ENCODE results near the gene MDFIC2. TPM values are rescaled to one million over a fixed set of nuclear protein-coding genes. Genes with fewer than 3 reads are reported as not detected.
"Not testable (repeated sequence)": the region's sequence is repeated elsewhere in the genome, so short reads cannot be mapped to it uniquely, and the experiment has no call there.

The MDFIC2 gene
- total RNA-seq (2014; rRNA removed; shearing (Covaris generic)) = not detected in 2 replicates

GRCh38 chr3:70312336-70312735, at the start of gene MDFIC2:
Gene MDFIC2, minus strand, starts transcription at chr3:70312638. Its CDS starts 665 bp downstream, at chr3:70311973.
- no peak for DNase-seq (ENCODE audit: low read depth)

- DNase-seq (ENCODE audit: low read depth) = peak; percentile 13
Observed at GRCh38 chr3:70360979-70361760, 48.7 kb upstream of the MDFIC2 start.

GRCh38 chr3:70359711-70360110, 47.3 kb upstream of the MDFIC2 start:
- DNase-seq (ENCODE audit: low read depth) = no peak

- DNase-seq (ENCODE audit: low read depth) = peak; percentile 18
Observed at GRCh38 chr3:70358978-70359580, 46.6 kb upstream of the MDFIC2 start.

GRCh38 chr3:70352215-70352614, 39.8 kb upstream of the MDFIC2 start:
- no peak for DNase-seq (ENCODE audit: low read depth)

- DNase-seq (ENCODE audit: low read depth) = no peak
Observed at GRCh38 chr3:70342149-70342548, 29.7 kb upstream of the MDFIC2 start.

GRCh38 chr3:70336885-70337284, 24.4 kb upstream of the MDFIC2 start:
- DNase-seq (ENCODE audit: low read depth) = not testable (repeated sequence)

- DNase-seq (ENCODE audit: low read depth) = no peak
Observed at GRCh38 chr3:70333080-70333479, 20.6 kb upstream of the MDFIC2 start.

- DNase-seq (ENCODE audit: low read depth) = no peak
Observed at GRCh38 chr3:70315021-70315420, 2.6 kb upstream of the MDFIC2 start.

GRCh38 chr3:70310809-70311208, 1.6 kb downstream of the MDFIC2 start:
- DNase-seq (ENCODE audit: low read depth) = no peak

GRCh38 chr3:70309591-70309990, 2.8 kb downstream of the MDFIC2 start:
- DNase-seq (ENCODE audit: low read depth) = no peak

GRCh38 chr3:70308760-70309159, 3.7 kb downstream of the MDFIC2 start:
- DNase-seq (ENCODE audit: low read depth) = no peak

- DNase-seq (ENCODE audit: low read depth) = no peak
Observed at GRCh38 chr3:70306736-70307135, 5.7 kb downstream of the MDFIC2 start.

GRCh38 chr3:70298385-70298784, 14.1 kb downstream of the MDFIC2 start:
- peak; percentile 14 for DNase-seq (ENCODE audit: low read depth)

- DNase-seq (ENCODE audit: low read depth) = no peak
Observed at GRCh38 chr3:70291097-70291482, 21.3 kb downstream of the MDFIC2 start.

GRCh38 chr3:70290431-70291096, 21.9 kb downstream of the MDFIC2 start:
- DNase-seq (ENCODE audit: low read depth) = not testable (repeated sequence)

- DNase-seq (ENCODE audit: low read depth) = peak; percentile 68
Observed at GRCh38 chr3:70281663-70282062, 30.8 kb downstream of the MDFIC2 start.

GRCh38 chr3:70277304-70277703, 35.1 kb downstream of the MDFIC2 start:
- no peak for DNase-seq (ENCODE audit: low read depth)

GRCh38 chr3:70276901-70277300, 35.5 kb downstream of the MDFIC2 start:
- no peak for DNase-seq (ENCODE audit: low read depth)

GRCh38 chr3:70273492-70273891, 38.9 kb downstream of the MDFIC2 start:
- DNase-seq (ENCODE audit: low read depth) = peak; percentile 20

GRCh38 chr3:70272798-70273197, 39.6 kb downstream of the MDFIC2 start:
- DNase-seq (ENCODE audit: low read depth) = no peak

GRCh38 chr3:70264122-70264780, 48.2 kb downstream of the MDFIC2 start:
- DNase-seq (ENCODE audit: low read depth) = peak; percentile 50

All from M059J (cell line).